Fibroblast of lung (primary cell): Measurements from ENCODE around the gene CIAO2B. TPM values are rescaled to one million over a fixed set of nuclear protein-coding genes. Genes with fewer than 3 reads are reported as not detected.
A peak's percentile ranks its signal among the peaks of the same experiment; 100 is the strongest.

Experiments used
- DNase-seq, 2 donors: peaks; one replicate each; pipeline versions ENCODE4 v3.0.0 to v3.0.0-alpha.2; 2010; ENCODE audit warnings: low read depth in 2 of 2
- H2AFZ ChIP-seq: 2 replicates; pipeline ENCODE4 v1.5.1; 2012; ENCODE audit warnings: low read length, control low read depth, inconsistent platforms
- H3K27ac ChIP-seq: 2 replicates; pipeline ENCODE4 v1.5.1; 2011; ENCODE audit warnings: low read length, control low read depth; ENCODE audit not compliant: insufficient read depth
- H3K27me3 ChIP-seq: 2 replicates; pipeline ENCODE4 v1.5.1; 2011; ENCODE audit warnings: mild to moderate bottlenecking, low read length; ENCODE audit not compliant: control insufficient read depth, insufficient read depth
- H3K36me3 ChIP-seq: 2 replicates; pipeline ENCODE4 v1.5.1; 2011; ENCODE audit warnings: low read length; ENCODE audit not compliant: control insufficient read depth, insufficient read depth
- H3K4me1 ChIP-seq: 2 replicates; pipeline ENCODE4 v1.5.1; 2011; ENCODE audit warnings: low read length; ENCODE audit not compliant: control insufficient read depth, insufficient read depth; ENCODE audit errors: extremely low read depth
- H3K4me2 ChIP-seq: 2 replicates; pipeline ENCODE4 v1.5.1; 2011; ENCODE audit warnings: low read length, control low read depth; ENCODE audit not compliant: insufficient read depth; ENCODE audit errors: extremely low read depth
- H3K4me3 ChIP-seq, 4 experiments: fragments of 200-600 bp in 1 of 4; sonication (generic) in 1 of 4; replicated peaks in 1 of 4; 2 replicates each; pipeline ENCODE4 v1.5.1; 2011 to 2016; ENCODE audit warnings: low read length in 4 of 4, low read depth in 3 of 4, mild to moderate bottlenecking in 3 of 4, control low read depth in 2 of 4, inconsistent platforms in 1 of 4, mixed read lengths in 1 of 4; ENCODE audit not compliant: insufficient read depth in 1 of 4; ENCODE audit errors: control extremely low read depth in 1 of 4
- H3K79me2 ChIP-seq: 2 replicates; pipeline ENCODE4 v1.5.1; 2012; ENCODE audit warnings: mild to moderate bottlenecking, low read length, inconsistent platforms; ENCODE audit not compliant: control insufficient read depth, insufficient read depth
- H3K9ac ChIP-seq: 2 replicates; pipeline ENCODE4 v1.5.1; 2011; ENCODE audit warnings: mild to moderate bottlenecking, low read length, control low read depth; ENCODE audit not compliant: insufficient read depth
- H3K9me3 ChIP-seq: 2 replicates; pipeline ENCODE4 v1.5.1; 2012; ENCODE audit warnings: low read depth, low read length; ENCODE audit not compliant: control insufficient read depth, insufficient read depth
- H4K20me1 ChIP-seq: 2 replicates; pipeline ENCODE4 v1.5.1; 2011; ENCODE audit warnings: low read length; ENCODE audit not compliant: control insufficient read depth, insufficient read depth; ENCODE audit errors: extremely low read depth
- CTCF ChIP-seq, 2 donors: IDR thresholded peaks in 1 of 2; conservative IDR thresholded peaks in 1 of 2; 1 replicate in 1 of 2; 2 replicates in 1 of 2; pipeline ENCODE4 v1.5.1; 2011 to 2012; ENCODE audit warnings: low read length in 2 of 2, control low read depth in 1 of 2, inconsistent platforms in 1 of 2, low read depth in 1 of 2, mild to moderate bottlenecking in 1 of 2
- EZH2 ChIP-seq: IDR thresholded peaks from 2 replicates; pipeline ENCODE4 v1.5.1; 2012; ENCODE audit warnings: low read length, control low read depth, mild to moderate bottlenecking; ENCODE audit errors: missing control alignments
- polyA minus RNA-seq: library from RNA; depleted of rRNA, polyadenylated mRNA; stranded (reverse); fragments of >200 nt; gene quantifications from 2 replicates; pipeline ENCODE4 v1.2.3, GENCODE V29; 2011; ENCODE audit warnings: low replicate concordance
- polyA plus RNA-seq, 2 donors: library from polyadenylated mRNA; depleted of rRNA in 1 of 2; stranded (reverse) in 1 of 2; unstranded in 1 of 2; fragments of >200 nt; gene quantifications; 2 replicates each; pipeline ENCODE4 v1.2.1, GENCODE V29; 2011 to 2012; ENCODE audit warnings: missing spikeins in 1 of 2
- total RNA-seq: library from RNA; depleted of rRNA; stranded (reverse); fragments of >200 nt; gene quantifications from 2 replicates; pipeline ENCODE4 v1.2.1, GENCODE V29; 2014

Gene CIAO2B
- total RNA-seq (188 and 217 TPM in 2 replicates), polyA plus RNA-seq (115 and 138 TPM in 2 replicates), polyA minus RNA-seq (179 and 191 TPM in 2 replicates)
- 176 and 223 TPM in 2 replicates for polyA plus RNA-seq (2012)

GRCh38 chr16:66934138-66934838 lies at the start of gene CIAO2B:
Gene CIAO2B (minus strand): TSS chr16:66934402. CDS start chr16:66934364, 38 bp downstream.
- Histone ChIP-seq H3K79me2 (peaks cover 33% of the 10 kb centered on the region), H3K36me3 (peaks cover 3% of the 10 kb centered on the region)

GRCh38 chr16:66983033-66983432 lies 48.8 kb upstream of the CIAO2B start:
- no peaks in the 10 kb centered on the region for H3K36me3 ChIP-seq
- DNase-seq, result no peak
- H2AFZ ChIP-seq, result no peak overlapping the region
- no peaks in the 10 kb centered on the region for H3K9me3 ChIP-seq
- H3K27ac ChIP-seq, result no peak overlapping the region
- no peaks in the 10 kb centered on the region for H4K20me1 ChIP-seq
- H3K4me1 ChIP-seq, result no peaks in the 10 kb centered on the region
- H3K4me3 ChIP-seq, result no peak overlapping the region
- no peaks in the 10 kb centered on the region for H3K27me3 ChIP-seq
- H3K79me2 ChIP-seq, result no peaks in the 10 kb centered on the region
- no peak overlapping the region for H3K4me2 ChIP-seq
- TF ChIP-seq CTCF (conservative IDR thresholded peaks at IDR 0.05 in 1 of 2, IDR thresholded peaks at IDR 0.05 in 1 of 2; ENCODE audit: low read depth in 1 of 2, low read length in 2 of 2) (no peak), EZH2 (no peak)
- no peak overlapping the region for H3K9ac ChIP-seq

More at GRCh38 chr16:66934138-66934838, at the start of gene CIAO2B:
- H2AFZ ChIP-seq, result peak within 1 kb of the TSS; percentile 91
- peak within 1 kb of the TSS; percentile 95 for H3K4me2 ChIP-seq
- TF ChIP-seq CTCF (conservative IDR thresholded peaks at IDR 0.05 in 1 of 2, IDR thresholded peaks at IDR 0.05 in 1 of 2; ENCODE audit: low read depth in 1 of 2, low read length in 2 of 2), result no peak
- no peak for TF ChIP-seq EZH2
- DNase-seq, result peak; percentile 82 to 84
- peak within 1 kb of the TSS; percentile 95 for H3K9ac ChIP-seq
- H3K27ac ChIP-seq, result peak within 1 kb of the TSS; percentile 97
- H4K20me1 ChIP-seq, result no peaks in the 10 kb centered on the region
- H3K9me3 ChIP-seq, result no peaks in the 10 kb centered on the region
- H3K4me1 ChIP-seq, result peaks cover 6% of the 10 kb centered on the region
- peak within 1 kb of the TSS; percentile 87 to 95 (median 92) for H3K4me3 ChIP-seq
- H3K27me3 ChIP-seq, result no peaks in the 10 kb centered on the region

- Histone ChIP-seq H3K4me3 (no peak overlapping the region), H3K36me3 (no peaks in the 10 kb centered on the region), H3K9ac (no peak overlapping the region), H3K4me1 (no peaks in the 10 kb centered on the region), H3K79me2 (no peaks in the 10 kb centered on the region), H3K4me2 (no peak overlapping the region), H3K9me3 (no peaks in the 10 kb centered on the region), H2AFZ (no peak overlapping the region), H3K27me3 (no peaks in the 10 kb centered on the region), H3K27ac (no peak overlapping the region), H4K20me1 (no peaks in the 10 kb centered on the region)
- no peak for TF ChIP-seq EZH2
- no peak for TF ChIP-seq CTCF (conservative IDR thresholded peaks at IDR 0.05 in 1 of 2, IDR thresholded peaks at IDR 0.05 in 1 of 2; ENCODE audit: low read depth in 1 of 2, low read length in 2 of 2)
- peak in 1 of 2 donors; percentile 17 for DNase-seq
Observed at GRCh38 chr16:66979011-66979717, 45.0 kb upstream of the CIAO2B start.
